GM12892 (cell line): ENCODE data around the gene NAP1L5.

ENCODE experiments used
- DNase-seq: peaks from one replicate; pipeline ENCODE4 v3.0.0; 2011; ENCODE audit not compliant: insufficient read length
- FAIRE-seq: peaks from 2 replicates; lab custom pipeline; 2011; peaks lifted over from hg19 to GRCh38; lab: Jason Lieb, UNC
- POLR2A ChIP-seq: IDR thresholded peaks from 2 replicates; pipeline ENCODE4 v1.6.1; 2011; ENCODE audit warnings: low read depth, low read length, control low read depth
- POLR2AphosphoS5 ChIP-seq: IDR thresholded peaks from 2 replicates; pipeline ENCODE4 v1.6.1; 2011; ENCODE audit warnings: low read depth, low read length, control low read depth
- TAF1 ChIP-seq: IDR thresholded peaks from 2 replicates; pipeline ENCODE4 v1.6.1; 2011; ENCODE audit warnings: low read depth, mild to moderate bottlenecking, control low read depth, low read length, borderline replicate concordance

Gene NAP1L5

DNA sequence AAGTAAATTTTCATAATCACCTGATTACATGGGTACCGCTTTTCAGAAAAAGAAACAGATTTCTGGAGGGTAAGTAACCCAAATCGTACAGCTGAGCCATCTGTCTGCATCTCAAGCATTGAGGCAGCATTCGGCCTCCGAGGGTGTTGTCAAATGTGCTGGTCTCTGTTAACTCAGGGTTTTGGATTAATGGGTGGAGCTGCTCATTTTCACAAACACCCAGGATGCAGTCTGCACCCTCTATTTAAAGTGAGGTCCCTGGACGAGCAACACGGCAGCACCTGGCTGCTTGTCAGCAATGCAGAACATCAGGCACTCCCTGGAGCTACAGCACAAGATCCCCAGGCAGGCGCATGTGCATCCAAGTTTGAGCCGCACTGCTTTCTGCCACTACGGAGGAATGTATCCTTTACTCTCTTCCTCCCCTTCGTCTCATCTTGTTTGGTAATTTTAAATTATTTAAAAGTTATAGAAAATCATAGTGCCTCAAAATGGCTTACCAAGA is 24.7 kb upstream of the NAP1L5 start:
- TF ChIP-seq POLR2A: no peak
- TF ChIP-seq POLR2AphosphoS5: no peak
- TF ChIP-seq TAF1: no peak
- FAIRE-seq: no peak

DNA sequence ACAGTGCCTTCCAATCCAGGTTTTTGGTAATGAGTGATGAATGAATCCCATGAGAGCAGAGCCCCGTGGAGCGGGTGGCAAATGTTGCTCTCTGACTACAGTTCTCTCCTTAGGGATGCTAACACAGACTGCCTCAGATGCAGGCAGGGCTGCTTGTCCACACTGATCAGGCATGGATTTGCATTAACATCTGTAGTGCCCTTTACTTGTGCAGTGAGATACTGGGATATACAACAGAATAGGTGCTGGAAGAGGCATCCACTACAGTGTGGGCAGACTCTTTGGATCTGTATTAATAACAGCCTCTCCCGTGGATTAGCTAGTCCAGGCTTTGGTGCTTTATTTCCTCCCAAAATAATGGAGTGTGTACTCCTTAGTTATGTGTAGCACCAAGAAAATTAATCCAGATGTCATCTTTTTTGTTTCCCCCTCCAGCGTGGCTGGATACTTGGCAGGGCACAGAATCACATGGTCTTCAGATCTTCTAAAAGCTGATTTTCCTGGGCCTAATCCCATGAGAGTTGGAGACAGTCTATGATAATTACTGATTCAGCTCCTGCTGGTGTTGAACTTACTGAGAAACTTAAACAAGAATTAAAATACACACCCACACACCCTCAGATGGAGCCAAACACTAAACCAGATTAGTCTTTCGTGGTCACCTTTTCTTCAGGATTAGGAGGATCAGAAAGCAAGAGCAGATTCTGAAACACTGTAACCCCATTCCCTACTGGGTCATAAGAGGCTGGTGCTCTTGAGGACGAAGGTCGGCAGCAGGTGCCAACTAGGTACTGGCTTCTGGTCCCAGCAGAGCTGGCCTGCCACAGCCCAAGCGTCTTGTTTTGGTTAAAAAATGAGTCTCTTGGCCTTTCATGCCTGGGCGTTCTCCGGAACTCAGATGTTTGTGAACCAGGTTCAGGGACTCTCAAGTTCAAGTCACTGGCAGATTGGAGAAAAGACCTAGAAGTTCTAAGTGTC is 23.1 kb upstream of the NAP1L5 start:
- TF ChIP-seq TAF1 (no peak), POLR2AphosphoS5 (no peak), POLR2A (no peak)
- FAIRE-seq (no peak), DNase-seq (no peak)

More for the DNA sequence above, 24.7 kb upstream of the NAP1L5 start:
- no peak for DNase-seq

DNA sequence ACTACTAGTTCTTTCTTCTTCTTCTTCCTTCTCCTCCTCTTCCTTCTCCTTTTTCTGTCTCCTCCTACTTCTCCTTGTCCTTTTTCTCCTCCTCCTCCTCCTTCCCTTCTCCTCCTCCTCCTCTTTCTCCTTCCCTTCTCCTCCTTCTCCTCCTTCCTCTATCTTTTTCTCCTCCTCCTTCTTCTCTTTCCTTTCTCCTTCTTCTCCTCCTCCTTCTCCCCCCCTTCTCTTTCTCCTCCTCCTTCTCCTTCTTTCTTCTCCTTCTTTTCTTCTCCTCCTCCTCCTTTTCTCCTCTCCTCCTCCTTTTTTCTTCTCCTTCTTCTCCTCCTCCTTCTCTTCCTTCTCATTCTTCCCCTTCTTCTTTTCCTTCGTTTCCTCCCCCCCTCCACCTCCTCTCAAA is 21.8 kb upstream of the NAP1L5 start:
- FAIRE-seq (no peak), DNase-seq (no peak)
- no peak for TF ChIP-seq POLR2AphosphoS5
- TF ChIP-seq TAF1: no peak
- TF ChIP-seq POLR2A: no peak

DNA sequence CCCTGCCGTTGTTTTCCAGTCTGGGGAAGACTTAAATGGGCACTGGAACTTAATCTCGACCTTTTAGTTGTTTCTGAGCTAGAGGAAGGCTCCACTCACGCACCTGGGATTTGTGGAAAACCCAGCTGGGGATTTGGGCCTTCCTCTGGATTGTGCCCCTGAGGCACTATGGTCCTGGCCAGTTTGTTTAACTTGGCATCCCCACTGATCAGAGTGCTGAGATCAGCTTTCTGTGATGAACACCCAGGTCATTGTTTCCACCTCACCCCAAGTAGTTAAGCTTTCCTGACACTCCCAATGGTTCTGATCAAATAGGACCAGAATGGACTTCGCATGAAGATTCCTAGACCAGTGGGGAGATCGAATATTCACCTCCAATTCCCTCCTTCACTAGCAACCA is 20.5 kb upstream of the NAP1L5 start:
- TF ChIP-seq POLR2AphosphoS5 (no peak), POLR2A (no peak), TAF1 (no peak)
- FAIRE-seq: no peak
- DNase-seq: no peak

DNA sequence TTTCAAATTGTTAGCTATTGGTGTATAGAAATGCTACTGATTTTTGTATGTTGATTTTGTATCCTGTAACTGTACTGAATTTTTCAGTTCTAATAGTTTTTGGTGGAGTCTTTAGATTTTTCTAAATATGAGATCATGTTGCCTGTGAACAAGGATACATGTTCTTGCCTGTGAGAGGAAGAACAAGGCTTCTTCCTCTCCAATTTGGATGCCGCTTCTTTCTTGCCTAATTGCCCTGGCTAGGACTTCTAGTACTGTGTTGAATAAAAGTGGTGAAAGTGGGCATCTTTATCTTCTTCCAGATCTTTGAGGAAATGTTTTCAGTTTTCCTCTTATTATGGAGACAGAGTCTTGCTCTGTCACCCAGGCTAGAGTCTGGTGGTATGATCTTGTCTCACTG is 16.2 kb upstream of the NAP1L5 start:
- DNase-seq: no peak
- FAIRE-seq: no peak
- no peak for TF ChIP-seq POLR2A
- no peak for TF ChIP-seq POLR2AphosphoS5
- TF ChIP-seq TAF1: no peak

DNA sequence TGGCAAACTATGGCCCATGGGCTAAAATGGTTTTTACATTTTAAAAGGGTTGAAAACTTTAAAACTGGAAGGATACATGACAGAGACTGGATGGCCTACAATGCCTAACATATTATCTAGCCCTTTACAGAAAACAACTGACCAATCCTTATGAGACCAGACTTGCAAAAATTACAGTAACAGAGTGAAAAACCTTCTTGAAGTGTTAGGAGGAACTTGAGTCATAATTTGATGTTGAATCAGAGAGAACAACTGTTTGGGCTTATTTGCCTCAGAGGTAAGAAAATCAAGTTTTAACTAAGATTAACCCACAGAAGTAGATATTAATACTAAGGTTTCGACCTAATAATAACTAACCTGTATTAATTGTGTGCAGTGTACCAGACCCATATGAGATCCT is 12.4 kb upstream of the NAP1L5 start:
- DNase-seq (no peak), FAIRE-seq (peak; percentile 44)
- no peak for TF ChIP-seq POLR2A
- TF ChIP-seq POLR2AphosphoS5: no peak

DNA sequence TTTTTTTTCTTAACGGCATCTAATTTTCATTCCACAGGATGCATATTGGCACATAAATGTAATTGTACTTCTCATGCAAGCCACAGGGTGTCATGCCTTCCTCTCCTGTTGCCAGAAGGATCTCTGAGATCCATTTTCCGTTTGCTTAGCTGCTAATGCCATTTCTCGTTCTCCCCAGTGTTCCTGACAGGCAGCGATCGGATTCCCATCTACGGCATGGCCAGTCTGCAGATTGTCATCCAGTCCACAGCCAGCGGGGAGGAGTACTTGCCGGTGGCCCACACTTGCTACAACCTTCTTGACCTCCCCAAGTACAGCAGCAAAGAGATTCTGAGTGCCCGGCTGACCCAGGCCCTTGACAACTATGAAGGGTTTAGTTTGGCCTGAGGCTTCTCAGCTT is 8.9 kb upstream of the NAP1L5 start:
- no peak for DNase-seq
- FAIRE-seq: no peak
- no peak for TF ChIP-seq POLR2AphosphoS5

DNA sequence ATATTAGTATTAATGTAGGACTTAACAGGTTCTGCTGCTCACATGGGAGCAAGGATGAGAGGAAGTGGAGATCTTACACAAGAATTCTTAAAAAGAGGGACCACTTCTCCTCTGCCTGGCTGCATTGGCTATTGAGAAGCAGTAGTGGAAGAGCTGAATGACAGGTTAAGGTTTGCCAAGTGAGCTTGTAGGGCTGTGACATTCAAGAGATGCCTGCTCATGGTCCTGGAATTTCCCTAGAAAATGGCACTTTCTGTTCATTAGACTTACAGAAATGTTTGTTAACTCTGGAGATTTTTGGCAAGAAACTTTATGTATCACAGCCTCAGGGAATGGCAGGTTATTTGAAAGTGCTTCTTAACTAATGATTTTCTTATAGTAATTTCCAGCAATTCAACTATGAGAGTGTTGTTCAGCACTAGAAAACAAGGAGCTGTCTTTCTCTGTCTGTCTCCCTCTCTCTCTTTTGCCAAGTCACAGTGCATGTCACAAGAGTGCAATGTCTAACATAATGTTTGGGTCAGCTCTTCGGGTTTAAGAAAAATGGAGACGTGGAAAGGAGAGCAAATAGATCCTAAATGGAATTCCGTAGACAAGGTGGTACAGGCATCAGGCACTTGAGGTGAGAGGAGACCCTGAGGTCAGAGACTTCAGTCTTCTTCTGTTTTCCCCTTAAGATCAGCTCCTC is 8.3 kb upstream of the NAP1L5 start:
- FAIRE-seq: no peak
- no peak for DNase-seq

DNA sequence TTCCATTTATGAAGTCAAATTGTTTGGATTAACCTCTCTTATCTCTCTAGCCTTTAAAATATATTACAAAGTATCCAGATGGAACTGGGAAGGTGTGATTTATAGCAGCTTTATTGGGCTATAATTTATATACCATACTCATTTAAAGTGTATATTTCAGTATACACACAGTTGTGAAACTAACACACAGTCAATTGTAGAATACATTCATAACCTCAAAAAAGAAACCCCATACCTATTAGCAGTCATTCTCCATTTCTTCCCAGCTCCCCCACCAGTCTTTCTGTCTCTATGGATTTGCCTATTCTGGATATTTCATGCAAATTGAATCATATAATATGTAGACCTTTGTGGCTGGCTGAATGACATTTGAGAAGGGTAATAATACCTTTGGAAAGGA is 7.6 kb upstream of the NAP1L5 start:
- no peak for DNase-seq
- no peak for FAIRE-seq
- TF ChIP-seq POLR2AphosphoS5 (no peak), TAF1 (no peak), POLR2A (no peak)

More for the DNA sequence above, 8.3 kb upstream of the NAP1L5 start:
- TF ChIP-seq POLR2AphosphoS5 (no peak), TAF1 (no peak)

DNA sequence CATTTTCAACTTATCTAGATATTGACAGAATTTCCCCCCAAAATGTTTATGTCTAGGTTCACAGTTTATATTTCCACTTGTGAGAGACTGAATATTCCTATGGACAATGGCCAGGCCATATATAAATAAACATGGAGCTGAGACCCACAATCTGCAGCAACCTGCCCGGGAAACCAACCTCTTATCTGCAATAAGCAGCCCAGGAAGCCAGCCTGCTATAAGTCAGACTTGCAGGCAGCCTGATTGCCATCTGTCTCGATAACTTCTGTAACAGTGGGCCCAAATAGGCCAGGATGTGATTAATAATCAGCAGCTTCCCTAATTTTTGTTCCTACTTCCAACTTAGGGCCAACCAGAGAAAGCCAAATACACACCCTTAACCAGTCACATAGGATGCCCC is 5.2 kb upstream of the NAP1L5 start:
- TF ChIP-seq POLR2A: no peak
- no peak for TF ChIP-seq POLR2AphosphoS5
- TF ChIP-seq TAF1: no peak
- DNase-seq (no peak), FAIRE-seq (no peak)

DNA sequence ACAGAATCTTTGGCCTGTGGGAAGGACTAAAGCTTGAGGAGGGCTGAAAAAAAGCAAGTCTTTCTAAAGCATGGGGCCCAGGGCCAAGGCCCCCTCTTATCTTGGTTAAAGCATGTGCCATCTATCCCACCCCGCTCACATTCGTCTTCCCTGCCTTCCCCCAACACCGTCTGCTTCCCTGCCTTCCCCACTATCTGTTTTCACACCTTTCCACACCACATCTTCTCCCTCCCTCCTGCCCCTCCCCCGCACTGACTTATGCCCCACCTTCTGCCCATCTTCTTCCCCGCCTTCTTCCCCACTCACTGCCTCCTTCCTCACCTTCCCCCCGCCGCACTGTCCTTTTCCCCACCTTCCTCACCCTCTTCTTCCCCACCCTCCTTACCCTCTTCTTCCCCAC is 890 bp upstream of the NAP1L5 start:
- TF ChIP-seq TAF1: no peak
- FAIRE-seq (no peak), DNase-seq (no peak)

DNA sequence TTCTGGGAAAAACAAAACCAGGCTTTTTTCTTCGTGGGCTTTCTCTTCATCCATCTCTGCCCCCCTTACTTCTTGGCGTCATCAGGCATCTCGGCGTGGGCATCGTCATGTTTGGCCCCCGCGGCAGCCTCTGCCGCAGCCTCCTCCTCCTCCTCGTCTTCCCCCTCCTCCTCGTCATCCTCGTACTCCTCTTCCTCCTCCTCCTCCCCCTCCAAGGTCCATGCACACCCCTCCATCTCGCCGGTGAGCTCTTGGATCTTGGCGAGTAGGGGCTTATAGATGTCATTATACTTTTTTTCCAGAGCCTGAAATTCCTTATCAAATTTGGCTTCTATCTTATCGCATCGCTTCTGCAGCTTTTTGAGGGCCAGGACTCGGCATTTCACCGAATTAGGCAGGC is 488 bp downstream of the NAP1L5 start:
- DNase-seq: no peak
- TF ChIP-seq TAF1: no peak
- no peak for TF ChIP-seq POLR2A
- no peak for TF ChIP-seq POLR2AphosphoS5
- peak; percentile 63 for FAIRE-seq
